Fibroblast of skin of abdomen (primary cell): ENCODE data around the gene LHFPL2.
A peak's percentile ranks its signal among the peaks of the same experiment; 100 is the strongest.
"Not testable (repeated sequence)": the region's sequence is repeated elsewhere in the genome, so short reads cannot be mapped to it uniquely, and the experiment has no call there.

Experiments
- DNase-seq: peaks from one replicate; pipeline ENCODE4 v3.0.0-alpha.2; 2013

The LHFPL2 gene

DNA sequence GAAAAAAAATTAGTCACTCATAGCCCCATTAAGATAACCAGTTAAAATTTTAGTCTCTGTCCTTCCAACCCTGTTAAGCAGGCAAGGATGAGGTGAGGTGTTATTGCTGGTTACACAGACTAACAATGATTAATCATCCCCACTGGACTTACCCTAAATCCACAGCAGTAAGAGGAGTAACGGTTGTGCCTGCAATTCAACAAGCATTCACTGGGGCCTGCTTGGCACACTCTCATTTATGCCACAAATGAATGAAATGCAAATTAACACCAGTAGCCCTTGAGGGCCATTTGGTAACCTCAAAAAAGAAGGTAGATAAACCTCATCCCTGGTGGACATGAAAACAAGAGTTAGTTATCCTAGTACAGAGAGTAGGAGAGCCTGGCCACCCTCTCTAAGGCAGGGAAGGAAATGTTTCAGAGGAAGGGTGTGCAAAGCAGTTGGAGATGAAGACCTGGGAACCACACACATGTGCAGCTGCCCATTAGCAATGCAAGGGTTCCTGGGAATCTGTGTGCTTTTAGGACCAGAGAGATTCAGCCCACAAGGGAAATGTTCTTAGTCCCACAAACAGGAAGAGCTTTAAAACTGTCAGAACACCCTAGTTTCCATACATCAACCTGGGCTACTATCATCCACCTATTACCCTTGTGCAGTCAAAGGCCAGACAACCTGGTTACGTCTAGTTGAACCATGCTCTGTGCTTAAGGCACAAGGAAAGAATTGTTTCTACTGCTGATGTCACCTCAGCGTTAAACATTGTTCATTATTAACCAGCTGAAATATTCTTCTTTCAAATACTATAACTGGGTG lies 7.7 kb downstream of the LHFPL2 start:
- no peak for DNase-seq

DNA sequence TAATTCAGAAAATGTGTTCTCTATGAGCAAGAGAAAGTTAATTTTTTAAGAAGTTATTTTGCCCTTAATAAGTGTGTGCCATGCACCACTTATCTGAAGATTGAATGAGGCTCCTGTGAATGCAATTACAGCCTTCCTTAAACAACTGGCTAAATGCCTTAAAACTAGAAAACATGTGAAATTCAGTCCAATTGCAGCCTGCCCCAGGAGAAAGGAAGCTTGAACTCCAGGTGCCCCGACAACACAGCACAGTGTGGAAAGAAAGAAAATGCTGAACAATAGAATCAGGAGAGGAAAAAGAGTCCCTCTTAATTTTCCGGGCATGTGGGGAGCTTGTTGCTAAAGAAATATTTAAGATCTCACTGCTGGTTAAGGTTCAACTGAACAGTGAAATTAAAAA lies 8.8 kb downstream of the LHFPL2 start:
- DNase-seq: no peak

DNA sequence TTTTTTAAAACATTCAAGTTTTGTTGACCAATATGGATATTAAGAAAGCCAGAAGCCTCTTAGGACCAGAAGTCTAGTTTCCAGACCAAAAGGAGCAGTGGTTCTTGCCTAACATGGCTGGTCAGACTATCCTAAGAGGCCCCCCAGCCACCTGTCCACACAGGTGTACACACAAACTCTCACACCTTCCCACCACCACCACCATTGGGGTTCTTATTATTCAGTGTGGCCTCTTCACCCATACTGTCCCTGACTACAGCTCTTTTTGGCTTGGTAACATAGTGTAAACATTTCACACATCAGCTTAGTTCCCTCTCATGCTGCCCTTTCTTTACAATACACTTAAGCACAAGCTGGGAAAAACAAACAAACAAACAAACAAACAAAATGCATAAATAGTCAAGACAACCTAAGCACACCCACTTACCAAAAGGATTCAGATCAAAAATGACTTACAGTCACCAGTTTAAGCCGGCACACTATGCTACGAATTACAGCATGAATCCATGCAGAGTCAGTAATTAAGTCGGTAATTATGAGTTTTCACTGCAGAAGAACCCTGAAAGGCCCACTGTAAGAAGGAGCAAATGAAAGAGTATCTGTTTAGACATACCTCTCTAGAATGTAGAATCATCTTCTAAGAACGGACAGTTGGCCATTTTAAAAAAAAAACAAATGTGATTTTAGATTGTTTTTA lies 9.5 kb downstream of the LHFPL2 start:
- no peak for DNase-seq

DNA sequence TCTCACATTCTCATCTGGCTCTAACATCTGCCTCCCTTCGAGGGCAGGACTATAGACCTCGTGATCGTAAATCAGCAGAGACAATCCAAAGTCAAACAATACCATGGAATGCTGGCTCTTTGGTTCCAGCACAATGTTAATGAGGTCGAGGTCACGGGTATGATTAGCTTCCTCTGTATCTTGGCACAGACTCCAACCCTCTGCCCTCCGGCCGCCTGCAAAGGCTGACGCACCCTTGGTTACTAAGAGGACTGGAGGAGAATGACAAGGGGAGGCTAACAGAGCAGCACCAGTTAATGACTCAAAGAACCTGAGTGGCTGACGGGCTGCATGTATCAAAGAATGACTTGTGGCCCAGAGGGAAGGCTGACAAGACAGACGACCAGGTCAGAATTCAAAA lies 10.1 kb downstream of the LHFPL2 start:
- peak; percentile 81 for DNase-seq

GRCh38 chr5:78637468-78637867 lies 11.1 kb downstream of the LHFPL2 start:
- DNase-seq: no peak

DNA sequence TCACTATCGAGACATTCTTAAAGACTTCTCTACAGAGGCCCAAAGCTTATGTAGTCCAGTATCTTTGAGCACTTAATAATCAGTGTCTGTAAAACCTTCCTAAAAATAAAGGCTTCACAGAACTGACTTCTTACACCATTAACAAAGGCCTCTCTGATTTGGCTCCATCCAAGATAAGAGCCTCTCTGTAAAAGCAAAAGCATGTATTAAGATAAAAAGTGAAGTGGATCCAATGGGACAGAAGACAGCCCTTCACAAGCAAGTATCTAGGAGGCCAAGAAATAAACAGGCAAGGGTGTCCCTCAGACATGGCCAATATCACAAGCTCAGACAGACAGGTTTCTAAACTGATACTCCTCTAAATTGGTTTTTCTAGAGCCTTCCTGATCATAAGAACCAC lies 11.9 kb downstream of the LHFPL2 start:
- no peak for DNase-seq

- DNase-seq: no peak
Observed at GRCh38 chr5:78634634-78635033, 13.9 kb downstream of the LHFPL2 start.

- DNase-seq: no peak
Observed at GRCh38 chr5:78634229-78634628, 14.3 kb downstream of the LHFPL2 start.

- no peak for DNase-seq
Observed at GRCh38 chr5:78633700-78634099, 14.9 kb downstream of the LHFPL2 start.

DNA sequence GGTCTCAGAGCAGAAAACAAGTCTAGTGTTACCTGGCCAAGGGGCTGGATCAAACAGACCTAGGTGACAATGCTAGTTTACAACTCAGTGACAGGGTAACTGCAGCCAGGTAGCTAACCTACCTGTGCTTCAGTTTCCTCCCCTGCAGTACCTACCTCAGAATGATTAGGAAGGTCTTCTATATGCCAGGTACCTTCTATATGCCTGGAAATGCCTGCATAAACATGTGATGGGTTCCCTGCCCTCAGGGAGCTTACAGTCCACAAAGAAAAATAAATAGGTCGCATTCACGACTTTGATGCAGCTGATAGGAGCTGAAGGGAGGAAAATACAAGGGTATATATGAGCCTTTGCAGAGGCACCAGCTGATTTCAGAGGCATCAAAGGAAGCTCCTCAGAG lies 16.1 kb downstream of the LHFPL2 start:
- DNase-seq: no peak

GRCh38 chr5:78631931-78632330 lies 16.6 kb downstream of the LHFPL2 start:
- DNase-seq: no peak

GRCh38 chr5:78630047-78630446 lies 18.5 kb downstream of the LHFPL2 start:
- DNase-seq: no peak

- DNase-seq: no peak
Observed at GRCh38 chr5:78629624-78630023, 18.9 kb downstream of the LHFPL2 start.

DNA sequence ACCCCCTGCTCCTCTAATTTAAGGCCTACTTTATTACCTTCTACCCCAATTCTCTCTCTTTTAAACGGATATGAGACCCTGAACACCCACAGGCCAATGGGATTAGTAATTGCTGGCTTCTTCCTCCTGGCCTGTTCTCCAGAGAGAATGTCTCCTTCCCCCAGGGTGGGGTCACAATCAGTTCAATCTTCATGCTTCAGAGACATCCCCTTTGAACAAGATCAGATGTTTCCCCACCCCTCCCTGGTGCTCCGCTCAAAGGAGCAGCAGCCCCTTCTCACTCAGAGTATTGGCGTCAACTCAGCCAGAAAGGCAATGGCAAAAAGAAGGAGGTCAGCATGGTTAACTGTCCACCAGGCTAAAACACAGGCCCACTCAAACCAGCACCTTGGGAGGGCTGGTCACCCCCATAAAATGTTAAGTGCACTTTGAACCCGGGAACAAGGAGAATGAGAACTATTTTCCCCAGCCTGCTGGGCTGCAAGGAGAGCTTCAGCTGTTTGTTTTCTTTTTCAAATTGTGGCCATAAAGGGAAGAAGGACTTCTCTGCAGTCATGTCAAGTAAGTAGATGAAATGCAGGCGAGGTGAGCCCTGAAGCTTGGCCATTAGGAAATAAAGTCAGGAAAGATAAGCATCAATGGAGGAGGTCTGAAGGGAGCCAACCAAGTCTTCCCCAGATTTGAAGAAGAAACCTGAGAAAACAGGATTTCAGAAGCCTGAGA lies 20.1 kb downstream of the LHFPL2 start:
- DNase-seq: no peak

GRCh38 chr5:78627766-78628165 lies 20.8 kb downstream of the LHFPL2 start:
- peak; percentile 48 for DNase-seq

DNA sequence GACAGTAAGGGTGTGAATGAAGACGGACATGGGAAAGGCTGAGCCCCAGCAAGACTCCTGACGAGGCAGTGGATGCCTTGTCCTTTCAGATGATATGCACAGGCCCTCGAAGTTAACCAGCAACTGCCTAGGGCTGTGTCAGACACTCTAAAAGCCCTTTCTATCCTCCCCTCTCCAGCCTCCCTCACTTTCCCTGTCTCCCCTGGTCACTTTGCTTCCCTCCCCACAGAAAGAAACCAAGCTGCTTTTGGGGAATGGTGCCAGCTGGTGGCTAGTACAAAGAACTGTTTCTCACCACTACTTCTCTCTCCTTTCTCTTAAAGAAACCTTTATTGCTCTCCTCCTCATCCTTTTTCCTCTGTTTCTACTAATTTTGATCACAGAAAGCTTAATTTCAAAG lies 21.4 kb downstream of the LHFPL2 start:
- DNase-seq: no peak

- no peak for DNase-seq
Observed at GRCh38 chr5:78626009-78626571, 22.5 kb downstream of the LHFPL2 start.

- DNase-seq: no peak
Observed at GRCh38 chr5:78624992-78625391, 23.6 kb downstream of the LHFPL2 start.

DNA sequence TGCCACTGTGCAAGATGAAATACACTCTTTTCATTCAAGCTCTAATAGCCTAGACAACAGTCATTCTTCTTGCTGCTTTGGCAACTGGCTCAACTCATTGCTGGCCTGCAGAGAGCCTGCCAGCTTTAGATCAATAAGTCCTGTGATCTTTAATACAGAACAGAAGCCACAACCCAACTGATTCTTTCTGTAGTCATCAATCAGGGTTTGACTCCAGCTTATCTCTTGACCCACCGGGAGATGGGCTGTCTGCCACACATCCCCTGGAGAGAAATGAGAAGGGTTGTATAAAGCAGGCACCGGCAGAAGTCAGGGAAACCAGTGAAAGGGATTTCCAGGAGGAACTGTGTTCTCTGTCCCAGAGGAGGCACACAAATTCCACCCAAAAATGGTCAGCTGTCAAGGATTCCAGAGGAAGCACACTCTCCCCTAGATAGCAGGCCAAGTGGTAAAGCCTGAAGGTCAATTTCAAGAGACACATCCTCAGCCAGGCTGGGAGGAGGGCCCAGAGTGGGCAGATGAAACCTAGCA lies 24.5 kb downstream of the LHFPL2 start:
- DNase-seq: no peak

DNA sequence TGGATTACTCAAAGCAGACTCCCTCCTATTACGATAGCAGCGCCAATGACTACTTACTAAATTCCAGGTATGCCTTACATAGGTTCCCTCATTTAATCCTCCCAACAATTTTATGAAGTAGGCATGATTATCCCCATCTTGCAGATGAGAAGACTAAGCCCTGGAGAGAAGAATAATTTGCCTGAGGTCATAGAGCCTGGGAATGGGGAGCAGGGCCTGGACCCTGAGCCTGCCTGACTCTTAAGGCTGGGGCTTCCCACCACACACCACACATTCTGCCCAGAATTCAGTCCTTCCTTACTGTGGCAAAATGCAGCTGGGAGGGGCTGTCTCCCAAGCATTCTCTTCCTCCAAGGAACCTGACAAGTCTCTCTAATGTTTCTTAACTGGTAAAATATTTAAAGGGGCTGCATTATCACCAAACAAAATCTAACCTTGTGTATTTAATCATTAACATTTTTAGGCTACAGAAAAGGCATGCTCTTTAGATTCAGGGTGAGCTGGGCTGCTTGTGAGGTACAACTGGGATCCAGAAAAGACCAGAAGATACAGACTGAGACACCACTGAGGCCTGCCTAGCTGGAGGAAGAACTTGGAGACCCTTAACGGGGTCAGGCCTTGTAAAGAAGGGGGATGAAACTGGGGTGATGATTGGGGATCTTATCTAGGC lies 26.1 kb downstream of the LHFPL2 start:
- no peak for DNase-seq

- DNase-seq: peak; percentile 57
Observed at GRCh38 chr5:78621291-78621738, 27.3 kb downstream of the LHFPL2 start.

DNA sequence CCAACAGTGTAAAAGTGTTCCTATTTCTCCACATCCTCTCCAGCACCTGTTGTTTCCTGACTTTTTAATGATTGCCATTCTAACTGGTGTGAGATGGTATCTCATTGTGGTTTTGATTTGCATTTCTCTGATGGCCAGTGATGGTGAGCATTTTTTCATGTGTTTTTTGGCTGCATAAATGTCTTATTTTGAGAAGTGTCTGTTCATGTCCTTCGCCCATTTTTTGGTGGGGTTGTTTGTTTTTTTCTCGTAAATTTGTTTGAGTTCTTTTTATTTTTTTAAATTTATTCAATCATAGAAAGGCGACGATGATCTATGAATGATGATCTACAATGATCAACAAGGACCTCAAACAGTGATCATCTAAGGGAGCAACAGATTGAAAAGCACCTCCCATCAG lies 28.5 kb downstream of the LHFPL2 start:
- not testable (repeated sequence) for DNase-seq
